Stimulated activated CD8-positive, alpha-beta memory T cell treated with anti-CD3 and anti-CD28 coated beads, Interleukin-4, amount 100 ng/mL, for 4 hours (primary cell): ENCODE results near the gene PRPF38B.
"Not testable (repeated sequence)": the region's sequence is repeated elsewhere in the genome, so short reads cannot be mapped to it uniquely, and the experiment has no call there.

Source experiments
- DNase-seq, 2 donors: peaks; one replicate each; pipeline ENCODE4 v3.0.0-alpha.2; 2020; ENCODE audit warnings: low read depth in 2 of 2, low spot score in 1 of 2

The PRPF38B gene

DNA sequence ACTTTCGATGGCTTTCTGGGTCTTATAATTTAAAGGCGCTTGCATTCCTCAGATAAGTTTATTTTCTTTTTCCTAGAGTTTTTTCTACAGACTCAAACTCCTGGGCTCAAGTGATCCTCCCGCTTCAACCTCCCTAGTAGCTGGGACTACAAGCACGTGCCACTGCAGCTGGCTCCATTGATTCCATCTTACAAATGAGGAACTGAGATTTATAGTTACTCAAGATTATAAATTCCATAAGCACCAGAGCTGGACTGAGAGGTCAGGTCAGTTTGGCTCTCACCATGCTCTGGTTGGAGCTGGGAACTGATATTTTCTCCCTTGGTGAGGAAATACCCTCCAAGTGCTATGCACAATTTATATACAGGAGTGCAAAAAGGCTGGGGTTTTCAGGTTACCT lies 13.4 kb upstream of the PRPF38B start:
- no peak for DNase-seq

DNA sequence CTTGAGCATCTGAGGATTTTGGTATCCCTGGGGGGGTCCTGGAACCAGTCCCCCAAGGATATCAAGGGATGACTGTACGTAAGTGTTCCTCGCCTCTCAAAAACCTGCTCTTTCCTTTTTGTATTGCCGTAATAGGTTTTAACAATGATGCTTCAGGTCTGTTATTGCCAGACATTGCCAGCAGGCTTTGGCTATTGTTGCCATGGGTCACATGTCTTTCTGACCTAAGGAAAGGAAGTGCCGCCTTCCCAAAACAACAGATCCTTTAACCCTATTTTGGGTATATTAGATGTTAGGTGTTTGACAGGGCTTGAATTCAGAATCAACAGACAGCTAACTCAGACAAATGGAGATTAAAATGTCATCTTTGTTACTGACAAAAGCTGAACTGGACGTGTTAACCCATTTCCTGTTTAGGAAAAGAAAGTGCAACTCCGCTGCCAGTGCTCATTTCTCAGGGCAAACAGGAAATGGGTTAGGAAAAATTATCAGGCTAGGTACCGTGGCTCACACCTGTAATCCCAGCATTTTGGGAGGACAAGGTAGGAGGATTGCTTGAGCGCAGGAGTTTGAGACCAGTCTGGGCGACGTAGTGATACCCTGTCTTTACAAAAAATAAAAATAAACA lies 12.4 kb upstream of the PRPF38B start:
- DNase-seq = no peak

DNA sequence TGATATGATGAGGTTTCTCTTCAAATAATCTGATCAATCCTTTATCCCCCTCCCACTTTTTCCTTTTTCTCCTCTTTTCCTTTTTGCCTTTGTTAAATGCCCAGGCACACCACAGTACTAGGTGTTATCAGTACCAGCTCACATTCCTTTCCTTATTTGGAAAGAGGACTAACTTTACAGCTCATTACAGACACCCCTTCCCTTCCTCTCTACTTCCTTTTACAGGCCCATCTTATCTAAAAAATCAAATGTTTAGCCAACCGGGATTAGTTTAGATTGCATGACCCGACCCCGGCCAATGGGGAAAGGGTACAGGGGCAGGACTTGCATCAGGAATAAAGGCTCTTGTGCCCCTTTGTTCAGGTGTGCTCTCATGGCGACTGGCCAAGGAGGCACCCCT lies 10.4 kb upstream of the PRPF38B start:
- not testable (repeated sequence) for DNase-seq

DNA sequence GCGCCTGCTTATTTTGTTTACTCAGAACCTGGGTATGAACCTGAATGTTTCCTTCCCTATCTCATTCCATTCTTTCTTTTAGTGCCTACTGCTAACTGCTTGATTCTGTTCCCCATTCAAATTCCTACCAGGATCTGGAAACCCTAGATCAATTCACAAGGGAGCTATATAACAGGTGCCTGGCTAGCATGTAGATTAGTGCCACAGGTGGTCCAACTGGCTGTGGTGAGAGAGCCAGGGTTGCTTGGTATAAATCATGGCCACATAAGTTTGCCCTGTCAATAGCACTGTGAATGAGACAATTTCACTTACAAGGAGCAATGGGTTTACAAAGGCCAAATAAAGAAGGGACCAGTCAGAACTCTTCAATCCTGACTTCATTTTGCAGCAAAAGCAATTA lies 6.6 kb upstream of the PRPF38B start:
- DNase-seq = no peak

DNA sequence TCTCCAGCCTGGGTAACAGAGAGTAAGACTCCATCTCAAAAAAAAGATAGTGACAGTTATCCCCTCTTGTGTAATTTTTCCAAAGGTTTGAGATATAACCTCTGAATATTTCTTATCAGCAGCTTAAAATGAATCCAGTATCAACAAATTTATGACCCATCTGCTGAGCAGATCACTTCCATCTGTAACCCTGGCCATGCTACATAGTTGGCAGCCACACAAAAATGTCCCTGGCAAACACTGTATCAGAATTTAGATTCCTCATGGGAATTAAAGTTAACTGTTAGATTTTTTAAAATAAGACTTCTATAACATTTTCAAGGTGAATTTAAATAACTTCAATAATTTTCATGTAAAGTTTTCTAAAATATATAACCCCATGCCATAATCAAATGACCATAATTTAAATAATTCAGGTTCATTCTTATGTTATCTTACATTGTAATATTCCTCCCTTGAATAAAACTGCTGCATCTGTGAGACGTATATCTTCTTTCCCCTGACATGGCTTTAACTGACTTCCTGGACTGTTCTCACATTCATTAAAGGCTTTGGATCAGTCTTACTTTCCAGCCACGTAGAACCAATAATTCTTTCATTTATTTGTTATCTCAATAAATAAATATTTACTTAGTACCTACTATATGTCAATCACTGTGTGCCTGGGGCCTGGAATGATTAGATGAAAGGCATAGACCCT lies 5.3 kb upstream of the PRPF38B start:
- DNase-seq = no peak

DNA sequence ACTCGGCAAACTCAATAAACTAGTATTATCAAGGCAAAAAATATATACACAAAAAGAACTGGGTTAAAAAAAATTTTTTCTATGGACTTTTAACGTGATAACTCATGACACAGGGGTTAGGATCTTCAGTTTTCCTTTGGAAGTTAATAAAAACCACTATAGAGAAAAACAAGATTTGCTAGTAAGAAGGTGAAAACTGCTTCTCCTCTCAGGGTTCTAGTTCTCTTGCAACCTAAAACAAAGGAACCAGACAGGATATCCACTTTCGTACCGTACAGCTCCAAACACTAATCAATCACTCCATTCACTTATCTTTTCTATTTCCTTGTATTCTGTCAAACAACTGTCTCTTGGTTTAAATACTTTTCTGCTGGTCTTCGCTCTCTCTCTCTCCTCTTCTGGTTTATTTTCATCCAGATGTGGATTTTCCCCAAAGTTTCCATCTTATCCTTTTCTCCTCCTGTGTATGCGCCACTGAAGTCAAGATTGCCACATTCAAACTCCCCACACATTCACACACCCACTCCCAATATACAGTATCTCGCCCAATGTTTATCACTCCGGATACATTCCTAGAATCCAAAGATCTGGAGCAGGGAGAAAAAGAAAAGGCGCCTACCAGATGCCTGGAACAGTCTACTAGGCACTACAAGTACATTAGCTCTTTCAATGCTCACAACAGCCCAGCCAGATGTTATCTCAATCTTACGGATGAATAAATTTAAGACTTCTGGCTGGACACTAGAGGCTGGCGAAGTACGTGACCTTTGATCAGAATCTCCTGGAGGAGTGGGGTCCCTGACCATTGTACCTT lies 775 bp upstream of the PRPF38B start:
- DNase-seq = no peak

DNA sequence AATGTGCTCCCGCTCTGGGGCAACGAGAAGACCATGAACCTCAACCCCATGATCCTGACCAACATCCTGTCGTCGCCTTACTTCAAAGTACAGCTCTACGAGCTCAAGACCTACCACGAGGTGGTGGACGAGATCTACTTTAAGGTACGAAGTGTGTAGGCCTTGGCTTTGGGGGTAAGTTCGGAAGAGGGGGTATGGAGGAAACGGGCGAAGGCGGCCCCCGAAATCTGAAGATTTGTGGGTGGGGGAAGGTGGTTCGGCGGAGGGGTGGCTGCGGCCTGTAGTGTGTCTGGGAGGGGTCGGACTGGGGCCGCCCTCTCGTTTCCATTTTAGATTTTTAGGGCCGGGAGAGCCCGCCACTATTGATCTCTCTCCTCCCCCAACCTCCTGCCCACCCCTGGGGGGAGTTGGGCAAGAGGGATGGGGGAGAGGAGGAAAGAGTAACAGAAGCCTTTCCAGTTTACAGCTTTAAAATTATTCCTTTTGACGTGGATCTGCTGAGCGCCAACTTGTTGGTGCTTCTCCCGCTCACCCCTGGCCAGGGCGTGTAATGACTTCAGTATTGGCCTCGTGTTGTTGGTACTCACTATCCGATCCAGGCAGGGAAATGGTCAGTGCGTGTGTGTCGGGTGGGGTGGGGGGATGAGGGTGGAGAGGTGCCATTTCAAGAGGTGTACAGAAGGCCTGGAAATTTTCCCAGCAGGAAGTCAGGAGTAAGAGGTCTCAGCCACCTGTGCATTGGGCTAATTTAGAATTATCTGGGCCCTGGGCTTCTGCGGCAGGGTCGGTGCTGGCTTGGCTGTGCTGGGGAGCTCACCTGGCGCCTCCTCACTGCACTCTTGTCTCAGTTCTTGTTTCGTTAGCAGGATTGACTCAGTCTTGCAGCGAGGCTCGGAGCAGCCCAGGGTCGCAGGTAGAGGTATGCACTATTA lies 880 bp downstream of the PRPF38B start:
- DNase-seq = peak; percentile 42 to 48

DNA sequence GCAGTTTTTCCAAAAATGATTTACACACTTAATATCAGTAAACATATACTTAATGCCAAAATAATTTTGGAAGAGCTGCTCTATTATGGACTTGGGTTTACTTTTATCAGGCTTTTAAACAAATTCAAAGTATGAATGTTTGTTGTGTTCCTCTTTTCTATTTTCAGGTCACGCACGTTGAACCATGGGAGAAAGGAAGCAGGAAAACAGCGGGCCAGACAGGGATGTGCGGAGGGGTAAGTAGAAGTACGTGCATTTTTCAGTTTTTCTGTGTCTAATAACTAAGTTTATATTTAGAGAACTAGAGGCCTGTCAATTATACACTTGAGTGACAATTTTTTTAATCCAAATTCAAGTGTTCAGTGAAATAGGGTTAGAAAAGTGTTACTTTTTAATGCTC lies 3.4 kb downstream of the PRPF38B start:
- DNase-seq = no peak

DNA sequence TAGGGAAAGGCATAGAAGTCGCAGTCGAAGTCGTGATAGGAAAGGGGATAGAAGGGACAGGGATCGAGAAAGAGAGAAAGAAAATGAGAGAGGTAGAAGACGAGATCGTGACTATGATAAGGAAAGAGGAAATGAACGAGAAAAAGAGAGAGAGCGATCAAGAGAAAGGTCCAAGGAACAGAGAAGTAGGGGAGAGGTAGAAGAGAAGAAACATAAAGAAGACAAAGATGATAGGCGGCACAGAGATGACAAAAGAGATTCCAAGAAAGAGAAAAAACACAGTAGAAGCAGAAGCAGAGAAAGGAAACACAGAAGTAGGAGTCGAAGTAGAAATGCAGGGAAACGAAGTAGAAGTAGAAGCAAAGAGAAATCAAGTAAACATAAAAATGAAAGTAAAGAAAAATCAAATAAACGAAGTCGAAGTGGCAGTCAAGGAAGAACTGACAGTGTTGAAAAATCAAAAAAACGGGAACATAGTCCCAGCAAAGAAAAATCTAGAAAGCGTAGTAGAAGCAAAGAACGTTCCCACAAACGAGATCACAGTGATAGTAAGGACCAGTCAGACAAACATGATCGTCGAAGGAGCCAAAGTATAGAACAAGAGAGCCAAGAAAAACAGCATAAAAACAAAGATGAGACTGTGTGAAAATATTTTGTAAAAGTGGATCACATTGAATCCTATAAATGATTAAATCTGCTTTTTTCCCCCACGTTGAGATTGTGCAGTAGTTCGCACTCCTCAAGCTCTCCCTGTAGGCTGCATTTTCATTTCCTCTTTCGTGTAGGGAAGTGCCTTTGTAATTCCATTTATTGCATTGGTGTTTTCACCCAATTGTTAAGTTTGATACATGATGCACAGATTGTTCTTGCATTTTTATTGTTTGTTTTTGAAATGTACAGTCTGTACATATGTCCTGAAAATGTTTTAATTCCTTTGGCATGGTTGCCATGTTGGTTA lies 7.5 kb downstream of the PRPF38B start:
- no peak for DNase-seq

DNA sequence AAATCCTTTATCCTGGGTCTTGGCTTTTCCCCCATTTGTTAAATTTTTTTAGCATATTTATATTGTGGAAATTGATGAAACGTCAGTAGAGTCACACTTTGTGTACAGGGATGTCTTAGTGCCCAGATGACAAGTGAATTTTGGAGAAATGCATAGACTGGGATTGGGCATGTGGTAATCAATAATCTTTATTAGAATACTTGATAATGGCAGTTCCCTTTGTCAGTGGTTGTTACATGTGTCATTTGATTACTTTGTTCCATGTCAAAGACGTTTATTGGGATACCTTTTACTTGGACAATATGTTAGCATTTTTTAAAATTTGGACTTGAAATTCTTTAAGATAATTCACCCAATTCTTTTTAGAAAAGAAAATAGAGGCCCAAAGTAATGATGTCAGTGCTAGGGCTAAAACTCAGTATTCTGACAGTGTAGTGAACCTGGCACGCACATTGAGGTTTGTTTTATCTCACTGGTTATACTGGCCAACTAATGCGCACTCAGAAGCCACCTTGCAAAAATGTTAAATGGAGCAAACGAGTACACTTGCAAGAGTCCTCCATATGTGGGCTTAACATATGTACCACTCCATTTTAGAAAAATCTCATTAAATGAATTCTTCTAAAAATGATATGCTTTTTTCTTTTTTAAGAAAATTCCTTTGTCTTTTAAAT lies 9.2 kb downstream of the PRPF38B start:
- DNase-seq = no peak

DNA sequence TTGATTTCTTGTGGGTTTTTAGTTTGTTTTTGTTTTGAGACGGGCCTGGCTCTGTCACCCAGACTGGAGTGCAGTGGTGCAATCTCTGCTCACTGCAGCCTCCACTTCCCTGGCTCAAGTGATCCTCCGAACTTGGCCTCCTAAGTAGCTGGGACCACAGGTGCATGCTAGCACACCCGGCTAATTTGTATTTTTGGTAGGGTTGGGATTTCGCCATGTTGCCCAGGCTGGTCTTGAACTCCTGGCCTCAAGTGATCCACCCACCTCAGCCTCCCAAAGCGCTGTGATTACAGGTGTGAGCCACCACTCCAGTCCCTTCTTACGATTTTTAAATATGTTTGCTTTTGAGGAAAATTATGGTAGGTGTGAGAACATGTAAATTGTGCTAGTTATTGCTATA lies 10.0 kb downstream of the PRPF38B start:
- DNase-seq = not testable (repeated sequence)

DNA sequence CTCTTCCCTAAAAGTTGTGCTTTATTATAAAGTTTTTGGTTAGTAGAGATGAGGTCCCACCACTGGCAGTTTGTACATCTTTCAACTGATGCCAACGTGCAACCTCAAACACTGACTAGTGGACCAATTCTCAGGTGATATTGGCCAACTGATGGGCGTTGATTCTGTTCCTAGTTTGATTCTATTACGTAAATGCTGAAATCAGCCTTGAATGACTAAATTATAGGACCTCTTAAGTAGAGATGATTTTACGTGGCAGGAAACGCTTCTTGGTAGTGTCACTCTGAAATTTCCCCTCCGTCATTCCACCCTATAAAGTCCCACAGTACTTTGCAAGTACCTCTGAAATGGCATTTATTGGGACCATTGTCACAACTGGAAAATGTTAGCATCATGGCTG lies 11.8 kb downstream of the PRPF38B start:
- no peak for DNase-seq

DNA sequence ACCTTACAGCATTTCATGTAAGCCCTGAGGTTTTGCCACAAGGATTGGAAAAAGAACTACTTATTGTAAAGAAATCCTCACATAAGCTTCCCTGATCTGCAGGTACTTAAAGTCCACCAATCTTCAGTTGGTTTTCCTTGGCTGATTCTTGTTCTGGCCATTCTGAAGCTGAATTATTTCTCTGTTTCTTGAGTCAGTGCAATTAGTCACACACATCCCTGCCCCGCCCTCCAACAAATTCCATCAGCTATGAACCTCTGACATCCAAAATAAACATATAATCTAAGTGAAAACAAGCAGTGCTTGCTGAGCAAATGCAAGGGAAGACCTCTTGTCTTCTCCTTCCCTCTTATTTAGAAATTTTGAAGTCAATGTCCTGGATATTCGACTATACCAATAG lies 12.4 kb downstream of the PRPF38B start:
- DNase-seq = no peak

DNA sequence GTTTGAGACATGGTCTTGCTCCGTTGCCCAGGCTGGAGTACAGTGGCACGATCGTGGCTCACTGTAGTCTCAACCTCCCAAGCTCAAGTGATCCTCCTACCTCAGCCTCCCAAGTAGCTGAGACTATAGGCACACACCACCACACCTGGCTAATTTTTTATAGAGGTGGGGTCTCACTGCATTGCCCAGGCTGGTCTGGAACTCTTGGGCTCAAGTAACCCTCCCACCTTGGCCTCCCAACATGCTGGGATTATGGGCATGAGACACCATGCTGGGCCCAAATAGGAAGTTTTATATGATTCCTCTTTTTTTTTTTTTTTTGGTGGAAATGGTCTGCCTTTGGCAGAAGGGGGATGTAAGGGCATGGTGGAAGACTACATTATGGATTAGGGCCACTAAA lies 14.5 kb downstream of the PRPF38B start:
- no peak for DNase-seq

DNA sequence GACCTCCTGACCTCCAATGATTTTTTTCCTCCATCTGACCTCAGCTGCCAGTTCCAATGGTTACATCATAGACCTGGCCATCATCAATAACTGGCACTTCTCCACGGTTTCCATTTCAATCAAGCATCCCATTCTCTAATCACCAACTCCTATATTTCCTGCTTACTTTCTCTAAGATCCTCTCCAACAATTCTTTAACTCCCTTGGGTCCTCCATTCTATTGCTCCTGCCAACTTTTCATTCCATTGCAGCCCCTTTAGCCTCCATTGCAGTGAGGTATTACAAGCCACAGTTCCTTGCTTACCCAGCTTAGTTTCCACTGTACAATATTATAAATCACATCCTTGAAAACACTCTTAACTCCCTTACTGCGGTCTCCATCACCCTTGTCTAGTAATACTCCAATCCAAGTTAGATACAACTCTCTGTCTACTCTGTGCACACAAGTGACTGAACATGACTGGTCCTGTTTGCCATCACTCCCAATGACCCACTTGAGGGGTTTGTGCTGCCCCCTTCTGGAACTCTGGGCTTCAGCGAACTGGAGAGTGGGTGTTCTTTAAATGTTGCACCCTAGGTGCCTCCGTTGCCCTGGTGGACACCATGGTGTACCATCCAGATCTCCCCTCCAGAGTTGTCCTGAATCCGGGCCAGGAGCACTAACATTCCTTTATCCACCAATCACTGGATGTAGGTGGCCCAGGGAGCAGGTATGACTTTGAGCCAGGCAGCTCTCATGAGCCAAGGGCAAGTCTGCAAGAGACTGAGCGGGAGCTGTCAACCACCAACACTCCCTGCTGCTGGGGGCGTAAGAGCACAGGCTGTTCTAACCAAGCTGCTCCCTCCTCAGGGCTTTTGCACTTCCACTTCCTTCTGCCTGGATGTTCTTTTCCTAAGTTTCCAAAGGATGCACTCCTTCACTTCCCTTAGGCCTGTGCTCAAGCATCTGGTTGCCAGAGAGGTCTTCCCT lies 16.9 kb downstream of the PRPF38B start:
- DNase-seq = peak; percentile 24 to 29

DNA sequence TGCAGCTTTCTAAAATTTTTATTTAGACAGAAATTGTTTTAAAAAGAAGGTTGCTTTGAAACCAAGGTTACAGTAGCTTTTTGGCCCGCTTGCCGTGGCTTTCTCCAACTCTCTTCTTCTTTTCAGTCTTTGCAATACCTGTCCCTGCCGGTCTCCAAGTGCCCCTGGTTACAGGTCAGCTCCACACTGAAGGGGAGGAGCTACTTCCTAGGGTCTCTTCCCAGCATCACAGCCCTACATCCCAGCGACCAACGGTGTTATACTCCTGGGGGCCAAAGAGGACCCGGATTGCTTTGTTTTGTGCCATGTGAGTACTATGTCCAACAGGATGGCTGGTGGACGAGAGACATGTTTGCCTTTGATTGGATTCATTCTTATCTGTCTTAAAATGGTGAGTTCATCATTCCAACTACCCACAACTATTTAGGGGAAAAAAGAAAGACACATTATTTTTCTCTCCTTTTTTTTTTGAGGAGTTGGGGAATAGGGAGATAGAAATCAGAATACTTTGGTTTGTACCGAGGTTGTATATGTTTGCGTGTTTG lies 20.6 kb downstream of the PRPF38B start, which contains the start of gene FNDC7:
Gene FNDC7, plus strand, starts transcription at position 303 of the 545 bp plus-strand sequence. Its CDS starts 26 bp downstream, at position 329.
- no peak for DNase-seq

DNA sequence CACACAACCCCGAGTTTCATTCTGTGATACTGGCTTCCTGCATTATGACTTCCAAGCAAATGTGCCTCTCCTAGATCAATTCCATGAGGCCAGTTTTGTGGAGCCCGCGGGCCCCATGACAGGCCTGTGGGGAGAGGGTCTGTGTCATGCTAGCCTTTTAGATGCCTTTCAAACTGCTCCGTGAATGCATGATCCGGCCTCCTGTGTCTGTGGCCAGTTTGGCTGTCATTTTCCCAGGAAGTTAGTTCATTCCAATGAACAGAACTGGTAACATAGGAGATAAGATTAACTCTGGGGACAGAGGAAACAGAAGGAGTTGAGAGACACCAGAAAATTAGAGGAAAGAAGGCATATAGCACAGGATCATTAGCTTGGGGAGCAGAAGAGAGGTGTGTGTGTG lies 23.8 kb downstream of the PRPF38B start:
- no peak for DNase-seq
